ENCODE data around the gene LEMD1. TPM values are rescaled to one million over a fixed set of nuclear protein-coding genes. Genes with fewer than 3 reads are reported as not detected.
"Not testable (repeated sequence)": the region's sequence is repeated elsewhere in the genome, so short reads cannot be mapped to it uniquely, and the experiment has no call there.

LEMD1 gene
- total and polyA plus RNA-seq, 8 donors: 0.95 to 3.7 (median 1.7) TPM; not detected in 5

DNA sequence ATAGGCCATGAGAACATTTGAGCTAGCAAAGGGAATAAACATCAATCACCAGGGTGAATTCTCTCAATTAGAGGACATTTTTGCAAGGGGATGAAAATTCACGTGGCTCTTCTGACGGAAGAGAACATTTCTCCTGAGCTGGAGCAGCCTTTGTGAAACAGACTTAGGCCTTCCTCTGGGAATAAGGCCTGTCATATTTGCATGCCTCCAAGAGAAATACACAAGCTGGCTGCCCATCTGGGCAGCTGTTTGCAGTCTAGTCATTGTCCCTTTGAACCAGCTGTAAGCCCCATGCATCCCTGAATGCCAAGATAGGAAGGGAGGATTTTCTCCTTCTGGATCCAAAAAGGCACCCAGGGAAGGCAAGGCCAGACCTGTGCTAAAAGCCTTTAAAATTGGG is 5.5 kb downstream of the LEMD1 start:
- Histone ChIP-seq H3K27ac (no peak overlapping the region), H3K4me3 (no peak overlapping the region), H3K9me3 (no peaks in the 10 kb centered on the region), H3K4me1 (no peaks in the 10 kb centered on the region), H3K27me3 (peaks cover 0 to 6% (median 0%) of the 10 kb centered on the region in 3 donors), H3K36me3 (no peaks in the 10 kb centered on the region)
- intact Hi-C loops (cut with DNase I; ENCODE audit: low total_unique reads): no loop called here
- WGBS, 5 donors: 82 to 91% (median 86%) methylated on average over 2 of the region's 2 CpGs
- DNase-seq: no peak
- TF ChIP-seq POLR2AphosphoS5 (IDR thresholded peaks at IDR 0.05) (no peak), POLR2A (IDR thresholded peaks at IDR 0.05) (no peak), EP300 (IDR thresholded peaks at IDR 0.05) (no peak), CTCF (IDR thresholded peaks at IDR 0.05) (no peak)

DNA sequence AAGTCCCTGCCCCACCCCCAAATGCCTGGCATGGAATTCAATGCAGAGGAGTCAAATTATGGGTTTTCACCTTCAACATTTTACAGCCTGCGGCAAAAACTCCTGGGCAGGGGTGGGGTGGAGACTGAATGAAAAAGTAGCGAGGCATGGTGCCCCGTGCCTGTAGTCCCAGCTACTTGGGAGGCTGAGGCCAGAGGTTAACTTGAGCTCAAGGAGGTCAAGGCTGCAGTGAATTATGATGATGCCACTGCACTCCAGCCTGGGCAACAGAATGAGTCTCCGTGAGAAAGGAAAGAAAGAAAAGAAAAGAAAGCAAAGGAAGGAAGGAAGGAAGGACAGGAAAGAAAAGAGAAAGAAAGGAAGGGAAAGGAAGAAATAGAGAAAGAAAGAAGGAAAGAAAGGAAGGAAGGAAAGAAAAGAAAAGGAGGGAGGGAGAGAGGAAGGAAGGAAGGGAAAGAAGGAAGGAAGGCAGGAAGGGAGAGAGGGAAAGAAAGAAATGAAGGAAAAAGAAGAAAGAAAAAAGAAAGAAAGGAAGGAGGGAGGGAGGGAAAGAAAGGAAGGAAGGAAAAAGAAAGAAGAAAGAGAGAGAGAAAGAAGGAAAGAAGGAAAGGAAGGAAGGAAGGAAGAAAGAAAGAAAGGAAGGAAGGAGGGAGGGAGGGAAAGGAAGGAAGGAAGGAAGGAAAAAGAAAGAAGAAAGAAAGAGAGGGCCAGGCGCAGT is 11.1 kb downstream of the LEMD1 start:
- intact Hi-C loops (cut with DNase I; ENCODE audit: low total_unique reads): no loop called here
- Histone ChIP-seq H3K4me3 (no peak overlapping the region), H3K9me3 (no peaks in the 10 kb centered on the region), H3K36me3 (no peaks in the 10 kb centered on the region), H3K27ac (no peak overlapping the region), H3K4me1 (no peaks in the 10 kb centered on the region), H3K27me3 (peaks cover 0 to 18% (median 0%) of the 10 kb centered on the region in 3 donors)
- 78 to 89% (median 80%) methylated on average over 5 of the region's 5 CpGs for WGBS, 5 donors
- TF ChIP-seq CTCF (IDR thresholded peaks at IDR 0.05): no peak
- no peak for DNase-seq

- Histone ChIP-seq H3K36me3 (no peaks in the 10 kb centered on the region), H3K4me3 (no peak overlapping the region), H3K9me3 (no peaks in the 10 kb centered on the region), H3K27ac (no peak overlapping the region), H3K27me3 (peaks cover 0 to 18% (median 0%) of the 10 kb centered on the region in 3 donors), H3K4me1 (no peaks in the 10 kb centered on the region)
- WGBS, 5 donors: 73 to 85% (median 82%) methylated on average over 5 of the region's 5 CpGs
- no peak for TF ChIP-seq POLR2A (IDR thresholded peaks at IDR 0.05)
- intact Hi-C loops (cut with DNase I; ENCODE audit: low total_unique reads): no loop called here
- DNase-seq: no peak
These were observed 13.9 kb downstream of the LEMD1 start for GRCh38 chr1:205407970-205408369.

DNA sequence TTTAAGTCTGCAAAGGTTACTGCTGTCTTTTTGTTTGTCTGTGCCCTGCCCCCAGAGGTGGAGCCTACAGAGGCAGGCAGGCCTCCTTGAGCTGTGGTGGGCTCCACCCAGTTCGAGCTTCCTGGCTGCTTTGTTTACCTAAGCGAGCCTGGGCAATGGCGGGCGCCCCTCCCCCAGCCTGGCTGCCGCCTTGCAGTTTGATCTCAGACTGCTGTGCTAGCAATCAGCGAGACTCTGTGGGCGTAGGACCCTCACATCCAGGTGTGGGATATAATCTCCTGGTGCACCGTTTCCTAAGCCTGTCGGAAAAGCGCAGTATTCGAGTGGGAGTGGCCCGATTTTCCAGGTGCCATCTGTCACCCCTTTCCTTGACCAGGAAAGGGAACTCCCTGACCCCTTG is 15.6 kb downstream of the LEMD1 start:
- H3K4me1 ChIP-seq; DNase-seq; H3K27ac ChIP-seq; H3K4me3 ChIP-seq; H3K36me3 ChIP-seq; H3K9me3 ChIP-seq; intact Hi-C loops (cut with DNase I; ENCODE audit: low total_unique reads): not testable (repeated sequence)
- WGBS, 5 donors: 73 to 94% (median 88%) methylated on average over 5 to 8 of the region's 12 CpGs; no CpG with 5 or more reads in 1 of the 5 donors
- peaks cover 0 to 18% (median 0%) of the 10 kb centered on the region in 3 donors for H3K27me3 ChIP-seq

GRCh38 chr1:205404484-205404883 is 17.4 kb downstream of the LEMD1 start:
- H3K9me3 ChIP-seq; H3K36me3 ChIP-seq; DNase-seq; H3K4me3 ChIP-seq; intact Hi-C loops (cut with DNase I; ENCODE audit: low total_unique reads); H3K4me1 ChIP-seq; H3K27ac ChIP-seq: not testable (repeated sequence)
- peaks cover 0 to 12% (median 0%) of the 10 kb centered on the region in 3 donors for H3K27me3 ChIP-seq
- WGBS, 5 donors: 68 to 86% (median 80%) methylated on average over 1 to 3 of the region's 3 CpGs

DNA sequence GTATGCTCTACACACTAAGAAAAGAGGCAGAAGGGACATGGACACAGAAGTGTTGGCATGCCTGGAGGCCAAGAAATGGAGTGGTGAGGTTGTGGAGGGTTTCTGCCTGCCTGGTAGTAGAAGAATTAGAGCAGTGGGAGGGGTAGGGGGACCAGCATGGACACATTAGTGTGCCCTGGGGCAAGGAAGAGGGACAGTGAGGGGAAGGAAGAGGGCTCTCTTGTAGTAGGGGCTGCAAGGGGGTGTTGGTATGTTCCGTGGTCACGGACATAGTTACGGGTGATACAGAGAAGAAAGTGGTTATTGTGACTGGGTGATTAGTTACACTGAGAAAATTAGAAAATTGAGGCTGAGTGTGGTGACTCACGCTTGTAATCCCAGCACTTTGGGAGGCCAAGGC is 23.3 kb downstream of the LEMD1 start:
- Histone ChIP-seq H3K9me3 (no peaks in the 10 kb centered on the region), H3K4me1 (no peaks in the 10 kb centered on the region), H3K27ac (no peak overlapping the region), H3K4me3 (no peak overlapping the region), H3K27me3 (peaks cover 0 to 4% (median 0%) of the 10 kb centered on the region in 3 donors), H3K36me3 (no peaks in the 10 kb centered on the region)
- no peak for DNase-seq
- 86 to 93% (median 89%) methylated on average over 4 of the region's 4 CpGs for WGBS, 5 donors
- TF ChIP-seq POLR2AphosphoS5 (IDR thresholded peaks at IDR 0.05) (no peak), POLR2A (IDR thresholded peaks at IDR 0.05) (no peak), CTCF (IDR thresholded peaks at IDR 0.05) (no peak), EP300 (IDR thresholded peaks at IDR 0.05) (no peak)
- intact Hi-C loops (cut with DNase I; ENCODE audit: low total_unique reads): no loop called here

Data from stomach (tissue), 9 donors.